ENCODE results near the gene ATP2C2. TPM values are rescaled to one million over a fixed set of nuclear protein-coding genes. Genes with fewer than 3 reads are reported as not detected.

ATP2C2 gene
- total and polyA plus RNA-seq, 9 of the 15 experiments (the other 6 are each of a cell fraction or from before 2014, with no cell fraction given) = 0.75 TPM; not detected in 8

GRCh38 chr16:84331998-84332780 is 36.1 kb upstream of the ATP2C2 start:
- Histone ChIP-seq H4K20me1 (replicated peaks; ENCODE audit: control insufficient read depth, insufficient read depth, low read length) (no peaks in the 10 kb centered on the region; the same call in 1 of the 2 replicates), H3K27ac (ENCODE audit: extremely low read depth, low read depth, low read length) (no peak overlapping the region), H3K9me3 (replicated peaks; ENCODE audit: control insufficient read depth, insufficient read depth, low read depth, low read length) (no peaks in the 10 kb centered on the region; the same call in 1 of the 2 replicates), H3K9me1 (ENCODE audit: control insufficient read depth, insufficient read depth, low read length) (no peaks in the 10 kb centered on the region), H3K79me2 (ENCODE audit: control insufficient read depth, insufficient read depth, low read length) (no peaks in the 10 kb centered on the region), H3K4me2 (ENCODE audit: insufficient read depth, low read length) (no peak overlapping the region), H3K4me3 (no peak overlapping the region), H3K9ac (ENCODE audit: insufficient read depth in 1 of 2, low read depth in 2 of 2, low read length in 2 of 2) (no peak overlapping the region), H3K27me3 (ENCODE audit: control insufficient read depth in 2 of 2, insufficient read depth in 2 of 2, low read length in 2 of 2) (peaks cover 48 to 64% of the 10 kb centered on the region in 2 experiments), H3K36me3 (ENCODE audit: control insufficient read depth, insufficient read depth, low read length) (no peaks in the 10 kb centered on the region), H2AFZ (ENCODE audit: low read depth, low read length) (no peak overlapping the region), H3K4me1 (replicated peaks in 1 of 2; ENCODE audit: control insufficient read depth in 2 of 2, insufficient read depth in 2 of 2, low read length in 2 of 2) (peaks cover 0 to 3% of the 10 kb centered on the region in 2 experiments; a peak in 1 of 5 replicates)
- no peak for ATAC-seq
- no peak for FAIRE-seq
- WGBS (ENCODE audit: insufficient coverage, low coverage, missing lambda C conversion rate) = 3% methylated on average over 17 of the region's 17 CpGs
- ChIA-PET CTCF (ENCODE audit: low intra/inter-chr PET ratio) (no interaction called here), POLR2A (no interaction called here)
- in situ Hi-C loops (cut with MboI) (no loop called here), intact Hi-C loops (cut with micrococcal nuclease) (no loop called here)
- BruUV-seq (replicated peaks) = no TSS peak
- TF ChIP-seq MXD1 (CRISPR knock-in tag; IDR thresholded peaks at IDR 0.05; ENCODE audit: borderline replicate concordance, poor library complexity, severe bottlenecking) = no peak
- TF ChIP-seq NFXL1 (CRISPR knock-in tag; IDR thresholded peaks at IDR 0.05) = no peak
- no peak for TF ChIP-seq HNRNPH1 (optimal IDR thresholded peaks at IDR 0.05; ENCODE audit: low read depth, low read length)
- no peak for TF ChIP-seq NKRF (IDR thresholded peaks at IDR 0.05; ENCODE audit: borderline replicate concordance)
- no peak for TF ChIP-seq ZNF445 (CRISPR knock-in tag; IDR thresholded peaks at IDR 0.05; ENCODE audit: low read depth)
- TF ChIP-seq PREB (CRISPR knock-in tag; IDR thresholded peaks at IDR 0.05) = no peak
- TF ChIP-seq RNF2 (IDR thresholded peaks at IDR 0.05) = no peak
- no peak for TF ChIP-seq ZEB2 (IDR thresholded peaks at IDR 0.05)
- TF ChIP-seq KAT7 (CRISPR knock-in tag; IDR thresholded peaks at IDR 0.05; ENCODE audit: borderline replicate concordance) = no peak
- no peak for TF ChIP-seq YBX1 (IDR thresholded peaks at IDR 0.05)
- TF ChIP-seq RAD21 (CRISPR knock-in tag; conservative IDR thresholded peaks at IDR 0.05 in 1 of 2, IDR thresholded peaks at IDR 0.05 in 1 of 2) = no peak
- TF ChIP-seq RFX5 (IDR thresholded peaks at IDR 0.05; ENCODE audit: low read depth, low read length) = no peak
- no peak for TF ChIP-seq NFYB (IDR thresholded peaks at IDR 0.05; ENCODE audit: extremely low read depth, insufficient read length)
- no peak for TF ChIP-seq MBD1 (CRISPR knock-in tag; IDR thresholded peaks at IDR 0.05)
- TF ChIP-seq EGR1 (conservative IDR thresholded peaks at IDR 0.05) = no peak
- TF ChIP-seq ZNF696 (CRISPR knock-in tag; conservative IDR thresholded peaks at IDR 0.05) = no peak
- TF ChIP-seq TAF1 (IDR thresholded peaks at IDR 0.05; ENCODE audit: control insufficient read depth, extremely low read depth, insufficient read depth, low read length, severe bottlenecking) = no peak
- no peak for TF ChIP-seq BDP1 (IDR thresholded peaks at IDR 0.05; ENCODE audit: insufficient read depth, insufficient read length)
- no peak for DNase-seq (ENCODE audit: extremely low read depth in 1 of 4, low spot score in 3 of 4)

All from K562 (cell line).